T follicular helper cell (primary cell): Measurements from ENCODE around the gene HELZ2.
A peak's percentile ranks its signal among the peaks of the same experiment; 100 is the strongest.
"Not testable (repeated sequence)": the region's sequence is repeated elsewhere in the genome, so short reads cannot be mapped to it uniquely, and the experiment has no call there.

Source experiments
- DNase-seq: peaks from one replicate; pipeline ENCODE4 v3.0.0-alpha.2; 2020; ENCODE audit warnings: low read depth
- total RNA-seq, 2 experiments: gene quantifications; one replicate each; lab custom pipeline; 2026; lab: John Stamatoyannopoulos, UW

The HELZ2 gene
- total RNA-seq, result 38.6 to 76.4 reads per million in 2 experiments

GRCh38 chr20:63574156-63574828 is at the start of gene HELZ2:
Gene HELZ2, minus strand, starts transcription at chr20:63574239. Its CDS starts 1,854 bp downstream, at chr20:63572385.
- DNase-seq, result peak; percentile 61

- DNase-seq, result no peak
Measured at GRCh38 chr20:63622732-63623131, 48.7 kb upstream of the HELZ2 start.

GRCh38 chr20:63622096-63622495 is 48.1 kb upstream of the HELZ2 start:
- no peak for DNase-seq

- DNase-seq, result no peak
Measured at GRCh38 chr20:63620991-63621390, 47.0 kb upstream of the HELZ2 start.

GRCh38 chr20:63619505-63619904 is 45.5 kb upstream of the HELZ2 start:
- DNase-seq, result no peak

- DNase-seq, result no peak
Measured at GRCh38 chr20:63619086-63619485, 45.0 kb upstream of the HELZ2 start.

- no peak for DNase-seq
Measured at GRCh38 chr20:63618291-63618980, 44.4 kb upstream of the HELZ2 start.

GRCh38 chr20:63617876-63618265 is 43.8 kb upstream of the HELZ2 start:
- DNase-seq, result no peak

- no peak for DNase-seq
Measured at GRCh38 chr20:63617092-63617875, 43.2 kb upstream of the HELZ2 start.

GRCh38 chr20:63613863-63614594 is 40.0 kb upstream of the HELZ2 start:
- DNase-seq, result not testable (repeated sequence)

- DNase-seq, result no peak
Measured at GRCh38 chr20:63612276-63612931, 38.4 kb upstream of the HELZ2 start.

- DNase-seq, result no peak
Measured at GRCh38 chr20:63611646-63612045, 37.6 kb upstream of the HELZ2 start.

GRCh38 chr20:63610581-63611435 is 36.8 kb upstream of the HELZ2 start:
- no peak for DNase-seq

- DNase-seq, result no peak
Measured at GRCh38 chr20:63606686-63607085, 32.6 kb upstream of the HELZ2 start.

GRCh38 chr20:63602321-63602720 is 28.3 kb upstream of the HELZ2 start:
- DNase-seq, result no peak

- DNase-seq, result not testable (repeated sequence)
Measured at GRCh38 chr20:63601679-63602078, 27.6 kb upstream of the HELZ2 start.

- no peak for DNase-seq
Measured at GRCh38 chr20:63599396-63600050, 25.5 kb upstream of the HELZ2 start.

- DNase-seq, result no peak
Measured at GRCh38 chr20:63598479-63599395, 24.7 kb upstream of the HELZ2 start.
